ENCODE results near the gene JADE3. TPM values are rescaled to one million over a fixed set of nuclear protein-coding genes. Genes with fewer than 3 reads are reported as not detected.

JADE3 gene
- polyA plus RNA-seq, 1 experiment, result 5.6 TPM

DNA sequence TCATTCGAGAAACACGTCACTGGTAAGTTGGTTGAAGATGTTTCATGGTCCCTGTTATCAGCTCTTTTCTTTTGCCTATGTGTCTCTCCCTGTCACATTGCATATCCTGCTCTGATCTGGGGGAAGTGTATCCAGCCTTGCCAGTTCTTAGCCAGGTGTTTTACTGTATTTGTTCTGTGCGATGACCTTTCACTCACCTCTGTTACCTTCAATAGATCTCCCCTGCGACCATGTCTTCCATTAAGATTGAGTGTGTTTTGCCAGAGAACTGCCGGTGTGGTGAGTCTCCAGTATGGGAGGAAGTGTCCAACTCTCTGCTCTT, 168.7 kb downstream of the JADE3 start:
- Histone ChIP-seq H3K27me3 (ENCODE audit: control insufficient read depth, insufficient read depth, low read length) (no peaks in the 10 kb centered on the region), H3K4me3 (ENCODE audit: low read depth, low read length) (no peak overlapping the region), H3K36me3 (ENCODE audit: control insufficient read depth, insufficient read depth, low read length) (no peaks in the 10 kb centered on the region)
- TF ChIP-seq, protein P1, sequence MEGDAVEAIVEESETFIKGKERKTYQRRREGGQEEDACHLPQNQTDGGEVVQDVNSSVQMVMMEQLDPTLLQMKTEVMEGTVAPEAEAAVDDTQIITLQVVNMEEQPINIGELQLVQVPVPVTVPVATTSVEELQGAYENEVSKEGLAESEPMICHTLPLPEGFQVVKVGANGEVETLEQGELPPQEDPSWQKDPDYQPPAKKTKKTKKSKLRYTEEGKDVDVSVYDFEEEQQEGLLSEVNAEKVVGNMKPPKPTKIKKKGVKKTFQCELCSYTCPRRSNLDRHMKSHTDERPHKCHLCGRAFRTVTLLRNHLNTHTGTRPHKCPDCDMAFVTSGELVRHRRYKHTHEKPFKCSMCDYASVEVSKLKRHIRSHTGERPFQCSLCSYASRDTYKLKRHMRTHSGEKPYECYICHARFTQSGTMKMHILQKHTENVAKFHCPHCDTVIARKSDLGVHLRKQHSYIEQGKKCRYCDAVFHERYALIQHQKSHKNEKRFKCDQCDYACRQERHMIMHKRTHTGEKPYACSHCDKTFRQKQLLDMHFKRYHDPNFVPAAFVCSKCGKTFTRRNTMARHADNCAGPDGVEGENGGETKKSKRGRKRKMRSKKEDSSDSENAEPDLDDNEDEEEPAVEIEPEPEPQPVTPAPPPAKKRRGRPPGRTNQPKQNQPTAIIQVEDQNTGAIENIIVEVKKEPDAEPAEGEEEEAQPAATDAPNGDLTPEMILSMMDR (IDR thresholded peaks at IDR 0.05; ENCODE audit: insufficient read depth, low read depth, low read length), result no peak
- no peak for DNase-seq (ENCODE audit: low read depth)
- ChIA-PET CTCF (no interaction called here), POLR2A (no interaction called here)

DNA sequence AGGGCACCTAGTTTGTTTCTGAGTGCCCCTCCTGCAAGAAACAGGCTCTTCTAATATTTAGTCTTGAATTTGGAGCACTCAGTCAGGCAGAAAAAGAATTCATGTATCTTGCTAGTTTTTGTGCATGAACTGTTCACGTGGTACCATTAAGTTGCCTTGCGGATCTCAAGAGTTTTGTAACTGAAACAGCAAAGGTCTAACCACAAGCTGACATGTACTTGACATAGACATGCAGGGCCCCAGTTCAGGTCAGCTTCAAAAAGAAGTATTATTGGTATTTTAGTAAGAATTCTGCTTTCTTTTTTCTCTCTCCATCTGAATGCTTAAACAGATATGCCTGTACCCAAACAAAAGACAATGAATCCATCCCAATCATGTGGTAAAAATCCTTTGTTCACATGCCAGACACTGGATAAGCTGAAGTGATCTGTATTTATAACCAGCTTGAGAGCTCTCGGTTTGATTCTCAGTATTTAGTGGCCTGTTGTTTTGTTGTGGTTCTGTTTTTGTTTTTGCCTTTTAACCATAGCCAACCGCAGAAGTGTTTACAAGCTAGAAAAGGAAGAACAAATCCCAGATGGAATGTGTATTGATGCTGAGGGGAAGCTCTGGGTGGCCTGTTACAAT, 179.0 kb downstream of the JADE3 start:
- POLR2A ChIA-PET, result no interaction called here

DNA sequence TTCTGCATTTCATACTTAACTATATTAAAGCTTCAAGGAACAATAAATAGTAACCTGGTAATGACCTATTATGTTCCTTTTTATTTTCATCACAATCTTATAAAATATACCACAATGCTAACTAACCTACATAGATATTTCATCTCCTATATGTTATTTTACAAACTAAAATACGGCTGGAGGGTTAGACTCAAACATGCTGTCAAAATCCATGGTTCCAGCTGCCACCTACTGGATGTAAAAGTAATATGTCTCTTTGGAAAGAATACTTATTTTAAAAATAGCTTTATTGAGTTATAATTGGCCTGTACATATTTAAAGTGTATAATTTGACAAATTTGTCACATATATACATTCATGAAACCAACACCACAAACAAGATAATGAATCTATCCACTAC, 181.0 kb downstream of the JADE3 start:
- Histone ChIP-seq H3K36me3 (ENCODE audit: control insufficient read depth, insufficient read depth, low read length) (no peaks in the 10 kb centered on the region), H3K27me3 (ENCODE audit: control insufficient read depth, insufficient read depth, low read length) (no peaks in the 10 kb centered on the region), H3K4me3 (ENCODE audit: low read depth, low read length) (no peak overlapping the region)
- DNase-seq (ENCODE audit: low read depth), result no peak
- CTCF ChIA-PET, result interaction anchor here (0.6 to 3.7 kb wide), 9 partner anchors 11 to 1321 kb away, joined by 3 to 16 read pairs (median 3); no protein-coding TSS in a partner anchor
- POLR2A ChIA-PET, result interaction anchor here (0.6 kb wide), 1 partner anchor 11 kb away, joined by 5 read pairs; no protein-coding TSS in a partner anchor
- TF ChIP-seq, protein P1 (IDR thresholded peaks at IDR 0.05; ENCODE audit: insufficient read depth, low read depth, low read length), result peak; percentile 36

More for the DNA sequence above, 179.0 kb downstream of the JADE3 start:
- TF ChIP-seq, protein P1 (IDR thresholded peaks at IDR 0.05; ENCODE audit: insufficient read depth, low read depth, low read length), result no peak
- Histone ChIP-seq H3K4me3 (ENCODE audit: low read depth, low read length) (no peak overlapping the region), H3K27me3 (ENCODE audit: control insufficient read depth, insufficient read depth, low read length) (no peaks in the 10 kb centered on the region), H3K36me3 (ENCODE audit: control insufficient read depth, insufficient read depth, low read length) (no peaks in the 10 kb centered on the region)
- DNase-seq (ENCODE audit: low read depth), result no peak
- CTCF ChIA-PET, result interaction anchor here (0.6 to 3.7 kb wide), 3 partner anchors 8 to 333 kb away, joined by 3 to 16 read pairs (median 3); partner anchors contain the start of gene SLC9A7

DNA sequence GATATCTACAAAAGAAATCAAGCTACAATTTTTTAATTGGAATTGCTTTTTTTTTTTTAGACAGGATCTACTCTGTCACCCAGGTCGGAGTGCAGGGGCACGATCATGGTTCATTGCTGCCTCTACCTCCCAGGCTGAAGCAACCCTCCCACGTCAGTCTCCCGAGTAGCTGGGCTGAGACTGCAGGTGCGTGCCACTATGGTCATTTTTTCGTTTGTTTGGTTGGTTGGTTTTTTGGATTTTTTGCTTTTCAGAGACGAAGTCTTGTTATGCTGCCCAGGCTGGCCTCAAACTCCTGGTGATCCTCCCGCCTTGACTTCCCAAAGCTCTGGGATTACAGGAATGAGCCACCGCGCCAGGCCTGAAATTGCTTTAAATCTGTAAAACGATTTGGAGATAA, 181.6 kb downstream of the JADE3 start:
- TF ChIP-seq, protein P1 (IDR thresholded peaks at IDR 0.05; ENCODE audit: insufficient read depth, low read depth, low read length), result no peak
- POLR2A ChIA-PET, result interaction anchor here (0.6 kb wide), 1 partner anchor 11 kb away, joined by 5 read pairs; no protein-coding TSS in a partner anchor
- H3K27me3 ChIP-seq (ENCODE audit: control insufficient read depth, insufficient read depth, low read length), result no peaks in the 10 kb centered on the region
- no peaks in the 10 kb centered on the region for H3K36me3 ChIP-seq (ENCODE audit: control insufficient read depth, insufficient read depth, low read length)
- no peak overlapping the region for H3K4me3 ChIP-seq (ENCODE audit: low read depth, low read length)
- CTCF ChIA-PET, result interaction anchor here (0.6 to 3.7 kb wide), 8 partner anchors 11 to 1322 kb away, joined by 3 to 16 read pairs (median 4); no protein-coding TSS in a partner anchor
- no peak for DNase-seq (ENCODE audit: low read depth)

DNA sequence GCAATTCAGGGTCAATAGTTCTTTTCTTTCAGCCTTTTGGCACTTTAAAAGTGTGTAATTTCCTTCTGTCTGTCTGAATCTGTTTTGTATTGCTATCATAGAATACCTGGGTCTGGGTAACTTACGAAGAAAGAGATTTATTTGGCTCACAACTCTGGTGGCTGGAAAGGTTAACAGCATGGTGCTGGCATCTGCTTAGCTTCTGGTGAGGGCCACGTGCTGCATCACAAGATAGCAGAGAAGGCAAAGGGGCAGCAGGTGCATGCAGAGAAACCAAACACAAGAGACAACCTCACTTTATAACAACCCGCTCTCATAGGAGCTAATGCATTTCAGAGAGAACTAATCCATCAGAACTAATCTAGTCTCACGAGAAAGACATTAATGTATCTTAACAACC, 184.8 kb downstream of the JADE3 start:
- DNase-seq (ENCODE audit: low read depth), result no peak
- CTCF ChIA-PET, result interaction anchor here (0.7 to 0.9 kb wide), 2 partner anchors 29 to 58 kb away, joined by 3 to 4 read pairs; no protein-coding TSS in a partner anchor
- POLR2A ChIA-PET, result no interaction called here
- H3K36me3 ChIP-seq (ENCODE audit: control insufficient read depth, insufficient read depth, low read length), result no peaks in the 10 kb centered on the region
- TF ChIP-seq, protein P1 (IDR thresholded peaks at IDR 0.05; ENCODE audit: insufficient read depth, low read depth, low read length), result no peak
- no peaks in the 10 kb centered on the region for H3K27me3 ChIP-seq (ENCODE audit: control insufficient read depth, insufficient read depth, low read length)
- no peak overlapping the region for H3K4me3 ChIP-seq (ENCODE audit: low read depth, low read length)

All from BJ (cell line).